ENCODE results near the gene STRADB.
"Not testable (repeated sequence)": the region's sequence is repeated elsewhere in the genome, so short reads cannot be mapped to it uniquely, and the experiment has no call there.

Gene STRADB

GRCh38 chr2:201428366-201428765 is 23.2 kb upstream of the STRADB start:
- CTCF ChIA-PET; POLR2A ChIA-PET; H3K9me3 ChIP-seq (ENCODE audit: control insufficient read depth, insufficient read depth, low read depth, low read length); H3K27ac ChIP-seq (ENCODE audit: extremely low read depth, low read depth, low read length); H3K4me1 ChIP-seq (ENCODE audit: control insufficient read depth, insufficient read depth, low read length); H3K36me3 ChIP-seq (ENCODE audit: control insufficient read depth in 2 of 2, insufficient read depth in 1 of 2, low read length in 2 of 2); H3K4me3 ChIP-seq (ENCODE audit: low read depth, low read length): not testable (repeated sequence)
- TF ChIP-seq, protein P1, sequence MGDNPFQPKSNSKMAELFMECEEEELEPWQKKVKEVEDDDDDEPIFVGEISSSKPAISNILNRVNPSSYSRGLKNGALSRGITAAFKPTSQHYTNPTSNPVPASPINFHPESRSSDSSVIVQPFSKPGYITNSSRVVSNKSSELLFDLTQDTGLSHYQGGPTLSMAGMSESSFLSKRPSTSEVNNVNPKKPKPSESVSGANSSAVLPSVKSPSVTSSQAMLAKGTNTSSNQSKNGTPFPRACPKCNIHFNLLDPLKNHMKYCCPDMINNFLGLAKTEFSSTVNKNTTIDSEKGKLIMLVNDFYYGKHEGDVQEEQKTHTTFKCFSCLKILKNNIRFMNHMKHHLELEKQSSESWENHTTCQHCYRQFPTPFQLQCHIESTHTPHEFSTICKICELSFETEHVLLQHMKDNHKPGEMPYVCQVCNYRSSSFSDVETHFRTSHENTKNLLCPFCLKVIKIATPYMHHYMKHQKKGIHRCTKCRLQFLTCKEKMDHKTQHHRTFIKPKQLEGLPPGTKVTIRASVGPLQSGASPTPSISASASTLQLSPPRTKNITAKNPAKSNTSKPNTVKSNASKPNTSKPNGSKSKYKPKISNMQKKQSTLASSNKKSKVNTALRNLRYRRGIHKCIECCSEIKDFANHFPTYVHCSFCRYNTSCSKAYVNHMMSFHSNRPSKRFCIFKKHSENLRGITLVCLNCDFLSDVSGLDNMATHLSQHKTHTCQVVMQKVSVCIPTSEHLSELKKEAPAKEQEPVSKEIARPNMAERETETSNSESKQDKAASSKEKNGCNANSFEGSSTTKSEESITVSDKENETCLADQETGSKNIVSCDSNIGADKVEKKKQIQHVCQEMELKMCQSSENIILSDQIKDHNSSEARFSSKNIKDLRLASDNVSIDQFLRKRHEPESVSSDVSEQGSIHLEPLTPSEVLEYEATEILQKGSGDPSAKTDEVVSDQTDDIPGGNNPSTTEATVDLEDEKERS (tag by site-specific recombination; IDR thresholded peaks at IDR 0.05): peak; percentile 89

DNA sequence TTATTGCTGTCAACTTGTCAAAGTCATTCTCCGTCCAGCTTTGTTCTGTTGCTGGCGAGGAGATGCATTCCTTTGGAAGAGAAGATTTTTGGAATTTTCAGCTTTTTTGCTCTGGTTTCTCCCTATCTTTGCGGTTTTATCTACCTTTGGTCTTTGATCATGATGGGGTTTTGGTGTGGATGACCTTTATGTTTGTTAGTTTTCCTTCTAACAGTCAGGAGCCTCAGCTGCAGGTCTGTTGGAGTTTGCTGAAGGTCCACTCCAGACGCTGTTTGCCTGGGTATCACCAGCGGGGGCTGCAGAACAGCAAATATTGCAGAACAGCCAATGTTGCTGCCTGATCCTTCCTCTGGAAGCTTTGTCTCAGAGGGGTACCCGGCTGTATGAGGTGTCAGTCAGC is 21.7 kb upstream of the STRADB start:
- H3K27ac ChIP-seq (ENCODE audit: extremely low read depth, low read depth, low read length); H3K4me1 ChIP-seq (ENCODE audit: control insufficient read depth, insufficient read depth, low read length); H3K9me3 ChIP-seq (ENCODE audit: control insufficient read depth, insufficient read depth, low read depth, low read length); POLR2A ChIA-PET; H3K4me3 ChIP-seq (ENCODE audit: low read depth, low read length); H3K36me3 ChIP-seq (ENCODE audit: control insufficient read depth in 2 of 2, insufficient read depth in 1 of 2, low read length in 2 of 2): not testable (repeated sequence)
- CTCF ChIA-PET: interaction anchor here (0.7 kb wide), 1 partner anchor 112 kb away, joined by 3 read pairs; no protein-coding TSS in a partner anchor

DNA sequence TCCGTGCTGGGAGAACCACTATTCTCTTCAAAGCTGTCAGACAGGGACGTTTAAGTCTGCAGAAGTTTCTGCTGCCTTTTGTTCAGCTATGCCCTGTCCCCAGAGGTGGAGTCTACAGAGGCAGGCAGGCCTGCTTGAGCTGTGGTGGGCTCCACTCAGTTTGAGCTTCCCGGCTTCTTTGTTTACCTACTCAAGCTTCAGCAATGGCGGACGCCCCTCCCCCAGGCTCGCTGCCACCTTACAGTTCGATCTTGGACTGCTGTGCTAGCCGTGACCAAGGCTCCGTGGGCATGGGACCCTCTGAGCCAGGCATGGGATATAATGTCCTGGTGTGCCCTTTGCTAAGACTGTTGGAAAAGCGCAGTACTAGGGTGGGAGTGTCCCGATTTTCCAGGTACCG is 21.2 kb upstream of the STRADB start:
- H3K4me3 ChIP-seq (ENCODE audit: low read depth, low read length); H3K27ac ChIP-seq (ENCODE audit: extremely low read depth, low read depth, low read length); H3K36me3 ChIP-seq (ENCODE audit: control insufficient read depth in 2 of 2, insufficient read depth in 1 of 2, low read length in 2 of 2); H3K9me3 ChIP-seq (ENCODE audit: control insufficient read depth, insufficient read depth, low read depth, low read length); H3K4me1 ChIP-seq (ENCODE audit: control insufficient read depth, insufficient read depth, low read length); POLR2A ChIA-PET: not testable (repeated sequence)
- CTCF ChIA-PET: interaction anchor here (0.7 kb wide), 1 partner anchor 111 kb away, joined by 3 read pairs; no protein-coding TSS in a partner anchor

DNA sequence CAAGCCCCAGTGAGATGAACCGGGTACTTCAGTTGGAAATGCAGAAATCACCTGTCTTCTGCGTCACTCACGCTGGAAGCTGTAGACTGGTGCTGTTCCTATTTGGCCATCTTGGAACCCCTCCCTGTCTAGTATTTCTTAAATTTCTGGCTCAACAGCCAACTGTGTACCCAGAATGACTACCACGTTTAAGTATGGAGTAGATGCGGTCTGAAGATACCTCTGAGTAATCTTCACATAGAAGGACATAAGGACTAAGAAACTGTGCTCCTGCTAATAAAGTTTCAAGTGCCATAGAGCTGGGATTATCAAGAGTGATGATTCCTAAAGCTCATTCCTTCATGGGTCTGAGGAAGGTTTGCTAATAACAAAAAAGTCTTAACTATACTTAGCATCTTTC is 20.7 kb upstream of the STRADB start:
- Histone ChIP-seq H3K4me1 (ENCODE audit: control insufficient read depth, insufficient read depth, low read length) (peaks cover 6% of the 10 kb centered on the region), H3K9me3 (ENCODE audit: control insufficient read depth, insufficient read depth, low read depth, low read length) (no peaks in the 10 kb centered on the region), H3K4me3 (ENCODE audit: low read depth, low read length) (no peak overlapping the region), H3K36me3 (ENCODE audit: control insufficient read depth in 2 of 2, insufficient read depth in 1 of 2, low read length in 2 of 2) (no peaks in the 10 kb centered on the region), H3K27ac (ENCODE audit: extremely low read depth, low read depth, low read length) (no peak overlapping the region)
- ChIA-PET POLR2A (no interaction called here), CTCF (no interaction called here)
- TF ChIP-seq ZEB2 (tag by site-specific recombination; IDR thresholded peaks at IDR 0.05) (no peak), ZBTB17 (tag by site-specific recombination; IDR thresholded peaks at IDR 0.05) (no peak), WT1 (tag by site-specific recombination; IDR thresholded peaks at IDR 0.05) (no peak), ZNF335 (tag by site-specific recombination; conservative IDR thresholded peaks at IDR 0.05) (no peak), ZNF391 (tag by site-specific recombination; IDR thresholded peaks at IDR 0.05; ENCODE audit: borderline replicate concordance, low read depth) (no peak), ZBTB48 (tag by site-specific recombination; IDR thresholded peaks at IDR 0.05) (no peak), ZNF747 (tag by site-specific recombination; IDR thresholded peaks at IDR 0.05) (no peak), ZNF140 (tag by site-specific recombination; IDR thresholded peaks at IDR 0.05) (no peak), EGR2 (tag by site-specific recombination; IDR thresholded peaks at IDR 0.05; ENCODE audit: low read depth) (no peak), GLIS2 (tag by site-specific recombination; IDR thresholded peaks at IDR 0.05) (no peak), ZNF24 (tag by site-specific recombination; IDR thresholded peaks at IDR 0.05) (no peak), ZNF362 (tag by site-specific recombination; IDR thresholded peaks at IDR 0.05) (no peak), HIC1 (tag by site-specific recombination; IDR thresholded peaks at IDR 0.05) (no peak)
- TF ChIP-seq, protein P2, sequence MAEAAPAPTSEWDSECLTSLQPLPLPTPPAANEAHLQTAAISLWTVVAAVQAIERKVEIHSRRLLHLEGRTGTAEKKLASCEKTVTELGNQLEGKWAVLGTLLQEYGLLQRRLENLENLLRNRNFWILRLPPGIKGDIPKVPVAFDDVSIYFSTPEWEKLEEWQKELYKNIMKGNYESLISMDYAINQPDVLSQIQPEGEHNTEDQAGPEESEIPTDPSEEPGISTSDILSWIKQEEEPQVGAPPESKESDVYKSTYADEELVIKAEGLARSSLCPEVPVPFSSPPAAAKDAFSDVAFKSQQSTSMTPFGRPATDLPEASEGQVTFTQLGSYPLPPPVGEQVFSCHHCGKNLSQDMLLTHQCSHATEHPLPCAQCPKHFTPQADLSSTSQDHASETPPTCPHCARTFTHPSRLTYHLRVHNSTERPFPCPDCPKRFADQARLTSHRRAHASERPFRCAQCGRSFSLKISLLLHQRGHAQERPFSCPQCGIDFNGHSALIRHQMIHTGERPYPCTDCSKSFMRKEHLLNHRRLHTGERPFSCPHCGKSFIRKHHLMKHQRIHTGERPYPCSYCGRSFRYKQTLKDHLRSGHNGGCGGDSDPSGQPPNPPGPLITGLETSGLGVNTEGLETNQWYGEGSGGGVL (tag by site-specific recombination; IDR thresholded peaks at IDR 0.05): no peak
- TF ChIP-seq, protein P3, sequence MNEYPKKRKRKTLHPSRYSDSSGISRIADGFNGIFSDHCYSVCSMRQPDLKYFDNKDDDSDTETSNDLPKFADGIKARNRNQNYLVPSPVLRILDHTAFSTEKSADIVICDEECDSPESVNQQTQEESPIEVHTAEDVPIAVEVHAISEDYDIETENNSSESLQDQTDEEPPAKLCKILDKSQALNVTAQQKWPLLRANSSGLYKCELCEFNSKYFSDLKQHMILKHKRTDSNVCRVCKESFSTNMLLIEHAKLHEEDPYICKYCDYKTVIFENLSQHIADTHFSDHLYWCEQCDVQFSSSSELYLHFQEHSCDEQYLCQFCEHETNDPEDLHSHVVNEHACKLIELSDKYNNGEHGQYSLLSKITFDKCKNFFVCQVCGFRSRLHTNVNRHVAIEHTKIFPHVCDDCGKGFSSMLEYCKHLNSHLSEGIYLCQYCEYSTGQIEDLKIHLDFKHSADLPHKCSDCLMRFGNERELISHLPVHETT (tag by site-specific recombination; IDR thresholded peaks at IDR 0.05): no peak
- TF ChIP-seq, protein P4, sequence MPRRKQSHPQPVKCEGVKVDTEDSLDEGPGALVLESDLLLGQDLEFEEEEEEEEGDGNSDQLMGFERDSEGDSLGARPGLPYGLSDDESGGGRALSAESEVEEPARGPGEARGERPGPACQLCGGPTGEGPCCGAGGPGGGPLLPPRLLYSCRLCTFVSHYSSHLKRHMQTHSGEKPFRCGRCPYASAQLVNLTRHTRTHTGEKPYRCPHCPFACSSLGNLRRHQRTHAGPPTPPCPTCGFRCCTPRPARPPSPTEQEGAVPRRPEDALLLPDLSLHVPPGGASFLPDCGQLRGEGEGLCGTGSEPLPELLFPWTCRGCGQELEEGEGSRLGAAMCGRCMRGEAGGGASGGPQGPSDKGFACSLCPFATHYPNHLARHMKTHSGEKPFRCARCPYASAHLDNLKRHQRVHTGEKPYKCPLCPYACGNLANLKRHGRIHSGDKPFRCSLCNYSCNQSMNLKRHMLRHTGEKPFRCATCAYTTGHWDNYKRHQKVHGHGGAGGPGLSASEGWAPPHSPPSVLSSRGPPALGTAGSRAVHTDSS (tag by site-specific recombination; IDR thresholded peaks at IDR 0.05): no peak
